Astrocyte (in vitro differentiated cells and primary cell): ENCODE measurements around the gene TMEM258.

ENCODE experiments used
- EZH2 ChIP-seq: IDR thresholded peaks from 2 replicates; pipeline ENCODE4 v1.6.1; 2012; ENCODE audit warnings: mild to moderate bottlenecking, low read length, inconsistent platforms; ENCODE audit not compliant: insufficient read depth
- TF ChIP-seq, protein P1 (sequence below): IDR thresholded peaks from 2 replicates; pipeline ENCODE4 v1.5.1; 2011; ENCODE audit warnings: low read depth, mild to moderate bottlenecking, inconsistent platforms, low read length, moderate library complexity; ENCODE audit not compliant: insufficient read depth

DNA sequence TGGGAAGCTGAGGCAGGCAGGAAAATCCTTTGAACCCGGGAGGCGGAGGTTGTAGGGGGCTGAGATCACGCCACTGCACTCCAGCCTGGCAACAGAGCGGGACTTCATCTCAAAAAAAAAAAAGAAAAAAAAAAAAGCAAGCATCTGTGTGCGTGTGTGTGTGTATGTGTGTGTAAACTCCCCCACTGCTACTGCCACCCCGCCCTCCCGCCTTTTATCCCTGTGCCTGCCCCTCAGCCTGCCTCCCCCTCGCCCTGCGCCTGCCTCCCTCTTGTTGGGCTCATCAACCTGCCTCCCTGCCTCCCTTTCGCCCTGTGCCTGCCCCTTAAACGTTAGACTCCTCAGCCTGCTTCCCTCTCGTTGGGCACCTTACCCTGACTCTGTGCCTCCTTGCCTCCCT is 18.0 kb downstream of the TMEM258 start:
- TF ChIP-seq, protein P1, sequence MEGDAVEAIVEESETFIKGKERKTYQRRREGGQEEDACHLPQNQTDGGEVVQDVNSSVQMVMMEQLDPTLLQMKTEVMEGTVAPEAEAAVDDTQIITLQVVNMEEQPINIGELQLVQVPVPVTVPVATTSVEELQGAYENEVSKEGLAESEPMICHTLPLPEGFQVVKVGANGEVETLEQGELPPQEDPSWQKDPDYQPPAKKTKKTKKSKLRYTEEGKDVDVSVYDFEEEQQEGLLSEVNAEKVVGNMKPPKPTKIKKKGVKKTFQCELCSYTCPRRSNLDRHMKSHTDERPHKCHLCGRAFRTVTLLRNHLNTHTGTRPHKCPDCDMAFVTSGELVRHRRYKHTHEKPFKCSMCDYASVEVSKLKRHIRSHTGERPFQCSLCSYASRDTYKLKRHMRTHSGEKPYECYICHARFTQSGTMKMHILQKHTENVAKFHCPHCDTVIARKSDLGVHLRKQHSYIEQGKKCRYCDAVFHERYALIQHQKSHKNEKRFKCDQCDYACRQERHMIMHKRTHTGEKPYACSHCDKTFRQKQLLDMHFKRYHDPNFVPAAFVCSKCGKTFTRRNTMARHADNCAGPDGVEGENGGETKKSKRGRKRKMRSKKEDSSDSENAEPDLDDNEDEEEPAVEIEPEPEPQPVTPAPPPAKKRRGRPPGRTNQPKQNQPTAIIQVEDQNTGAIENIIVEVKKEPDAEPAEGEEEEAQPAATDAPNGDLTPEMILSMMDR = no peak
- TF ChIP-seq EZH2 = no peak
